ENCODE measurements around the gene CAPN14.

- TF ChIP-seq EZH2 (IDR thresholded peaks at IDR 0.05; ENCODE audit: borderline replicate concordance) = no peak
- no peak for TF ChIP-seq EZH2phosphoT487 (IDR thresholded peaks at IDR 0.05; ENCODE audit: low read depth, severe bottlenecking, unreplicated experiment)
Measured at GRCh38 chr2:31228717-31229116, 11.4 kb upstream of the CAPN14 start.
